ENCODE data around the gene CNR2.
"Not testable (repeated sequence)": the region's sequence is repeated elsewhere in the genome, so short reads cannot be mapped to it uniquely, and the experiment has no call there.

CNR2 gene

DNA sequence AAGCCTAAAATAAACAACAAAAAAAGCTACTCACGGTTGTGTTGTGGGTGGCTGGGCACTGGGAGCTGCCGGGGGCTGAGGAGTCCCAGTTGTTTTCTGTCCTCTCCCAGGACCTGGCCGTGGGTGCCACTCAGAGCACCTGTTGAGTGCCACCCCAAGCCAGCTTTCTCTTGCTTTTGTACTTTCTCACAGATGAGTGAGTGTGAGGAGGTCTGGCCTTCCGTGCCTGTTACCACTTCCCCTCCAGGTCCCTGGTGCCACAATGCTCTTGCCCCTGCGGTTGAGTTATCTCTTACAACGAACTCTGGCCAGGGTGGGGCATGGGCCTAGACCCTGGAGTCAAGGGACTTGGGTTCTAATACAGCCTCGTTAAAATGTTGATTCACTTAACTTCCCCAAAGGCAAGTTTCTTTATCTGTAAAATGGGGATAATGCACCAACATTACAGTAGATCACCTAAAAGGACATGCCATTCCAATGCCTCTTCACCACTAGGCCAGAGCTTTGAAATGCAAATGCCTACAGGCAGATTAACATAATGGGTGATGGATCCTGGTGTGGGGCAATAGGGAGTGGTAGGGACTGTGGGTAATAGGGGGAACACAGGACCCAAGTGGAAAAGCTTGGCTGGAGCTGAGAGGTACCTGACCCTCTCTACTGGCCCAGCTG, at the start of gene CNR2:
CNR2 (minus strand) TSS at position 151 of the 669 bp plus-strand sequence. CDS start 37,745 bp downstream, outside the sequence.
- DNase-seq = peak; percentile 42

DNA sequence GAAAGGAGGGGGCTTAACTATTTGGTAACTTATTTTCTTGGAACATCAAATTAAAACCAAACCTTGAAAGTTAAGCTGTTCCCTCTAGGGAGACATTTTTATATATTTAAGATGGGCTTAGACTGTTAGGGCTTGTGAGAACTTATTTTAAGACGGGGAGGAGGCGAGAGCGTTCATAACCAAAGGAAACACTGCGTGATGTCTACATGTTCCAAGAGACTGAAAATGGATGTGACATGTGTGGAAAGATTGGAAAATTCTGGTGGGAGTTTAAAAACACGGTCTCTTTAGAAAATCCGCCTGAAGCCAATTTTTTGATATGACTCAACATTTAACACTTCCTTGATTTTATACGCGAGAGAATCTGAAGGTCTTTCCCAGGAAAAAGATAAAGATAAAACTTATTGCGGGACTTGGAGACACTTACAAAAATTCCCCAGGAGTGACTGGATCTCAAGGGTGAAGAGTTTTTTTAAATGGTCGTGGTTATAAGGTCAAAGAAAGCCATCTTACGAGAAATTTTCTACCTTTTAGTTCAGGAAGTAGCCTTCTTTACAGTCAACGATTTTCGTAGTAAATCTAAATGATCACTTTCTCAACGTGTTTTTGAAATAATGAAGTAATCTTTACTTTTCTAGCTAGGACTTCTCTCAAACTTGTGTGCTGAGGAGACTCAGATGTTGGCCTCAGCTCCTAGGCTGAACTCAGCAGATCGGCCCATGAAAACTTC, 47.3 kb upstream of the CNR2 start:
- DNase-seq = no peak

DNA sequence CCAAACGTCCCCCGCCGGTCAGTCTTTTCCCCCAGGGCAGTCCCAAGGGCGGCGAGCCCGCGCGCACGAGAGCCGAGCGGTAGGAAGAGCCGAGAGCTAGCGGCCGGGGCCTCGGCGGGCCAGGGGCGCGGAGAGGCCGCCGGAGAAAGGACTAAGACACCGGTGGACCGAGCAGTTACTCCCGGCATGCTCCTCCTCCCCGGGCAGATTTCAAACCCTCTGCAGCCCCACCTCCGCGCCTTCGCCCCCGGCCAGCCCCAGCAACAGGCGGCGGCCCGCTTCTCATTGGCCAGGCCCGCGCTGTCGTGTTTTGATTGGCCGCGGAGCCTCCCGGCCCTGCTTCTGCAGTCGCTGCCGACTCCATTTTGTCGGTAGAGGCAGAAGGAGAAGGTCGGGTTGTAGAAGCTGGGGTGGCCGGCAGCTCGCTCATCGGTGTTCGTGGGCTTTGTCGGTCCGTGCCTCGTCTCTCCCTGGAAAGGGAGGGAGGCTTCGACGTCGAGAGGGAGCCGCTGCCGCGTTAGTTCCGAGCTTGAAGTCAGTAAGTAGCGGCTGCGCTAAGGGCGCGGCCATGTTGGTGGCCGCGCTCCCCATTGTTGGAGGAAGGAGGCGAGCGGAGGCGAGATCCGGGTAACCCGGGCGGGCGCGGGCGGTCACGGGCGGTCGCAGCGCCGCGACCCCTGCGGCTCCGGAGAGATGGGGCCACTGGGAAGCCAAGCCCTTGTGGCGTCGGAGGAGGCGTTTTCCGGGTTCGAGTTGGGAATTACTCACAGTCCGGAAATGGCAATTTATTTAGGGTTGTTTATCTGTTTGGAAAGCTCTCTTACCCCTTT, 46.5 kb upstream of the CNR2 start, which contains the start of gene PNRC2:
PNRC2 (plus strand) TSS at position 368 of the 830 bp plus-strand sequence. CDS start 1,630 bp downstream, outside the sequence.
- peak; percentile 96 for DNase-seq

DNA sequence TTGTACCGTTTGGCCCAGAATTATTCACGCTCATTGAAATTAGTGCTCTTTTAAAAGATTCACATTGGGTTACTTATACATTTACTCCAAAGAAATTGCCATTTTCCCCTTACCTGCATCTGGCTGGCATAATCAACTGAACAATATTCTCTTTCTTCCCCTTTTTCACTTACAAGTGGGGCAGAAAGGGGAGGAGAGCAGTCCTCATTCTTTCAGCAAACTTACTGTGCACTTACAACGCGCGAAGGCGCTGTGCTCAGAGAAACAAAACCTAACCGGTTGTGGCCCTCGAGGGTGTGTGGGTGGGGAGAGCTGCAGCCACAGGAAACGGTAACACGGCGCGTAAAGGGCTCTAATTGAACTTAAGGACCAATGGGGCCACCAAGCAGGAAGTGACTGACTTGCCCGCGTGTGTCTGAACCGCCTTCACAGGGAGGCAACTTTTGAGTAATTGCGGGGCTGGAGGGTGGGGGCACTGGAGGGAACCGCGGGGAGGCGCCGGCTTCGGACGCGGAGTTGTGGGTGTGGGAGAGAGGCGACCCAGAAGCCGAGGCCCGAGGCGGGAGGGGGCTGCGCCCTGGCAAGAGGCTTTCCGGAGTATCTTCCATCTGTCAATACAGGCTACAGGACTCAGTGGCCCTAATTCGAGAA, 45.8 kb upstream of the CNR2 start:
- peak; percentile 93 for DNase-seq

DNA sequence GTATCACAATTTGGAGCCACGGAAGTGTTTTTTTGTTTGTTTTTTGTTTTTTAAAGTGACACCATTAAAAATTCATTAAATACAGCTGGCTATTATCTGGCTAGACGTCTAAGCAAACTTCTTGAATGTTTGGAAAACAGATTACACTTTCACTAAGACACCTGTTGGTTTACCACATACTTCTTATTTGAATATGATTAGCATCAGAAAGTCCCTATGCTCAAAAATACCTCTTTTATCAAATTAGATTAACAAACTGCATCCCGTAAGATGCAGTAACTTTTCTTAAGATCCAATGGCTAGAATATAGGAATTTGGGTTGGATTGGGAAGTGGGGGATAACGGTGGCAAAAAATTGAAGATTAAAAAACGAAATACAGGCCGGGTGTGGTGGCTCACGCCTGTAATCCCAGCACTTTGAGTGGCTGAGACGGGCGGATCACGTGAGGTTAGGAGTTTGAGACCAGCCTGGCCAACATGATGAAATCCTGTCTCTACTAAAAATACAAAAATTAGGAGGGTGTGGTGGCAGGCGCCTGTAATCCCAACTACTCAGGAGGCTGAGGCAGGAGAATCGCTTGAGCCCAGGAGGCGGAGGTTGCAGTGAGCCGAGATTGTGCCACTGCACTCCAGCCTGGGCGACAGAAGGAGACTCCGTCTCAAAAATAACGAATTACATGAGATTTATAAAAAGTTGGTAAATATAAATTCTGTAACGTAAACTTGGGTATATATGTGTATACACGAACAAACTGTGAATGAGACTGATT, 45.1 kb upstream of the CNR2 start:
- not testable (repeated sequence) for DNase-seq

GRCh38 chr1:23957096-23957495, 43.9 kb upstream of the CNR2 start:
- no peak for DNase-seq

GRCh38 chr1:23953020-23953419, 39.9 kb upstream of the CNR2 start:
- DNase-seq = no peak

DNA sequence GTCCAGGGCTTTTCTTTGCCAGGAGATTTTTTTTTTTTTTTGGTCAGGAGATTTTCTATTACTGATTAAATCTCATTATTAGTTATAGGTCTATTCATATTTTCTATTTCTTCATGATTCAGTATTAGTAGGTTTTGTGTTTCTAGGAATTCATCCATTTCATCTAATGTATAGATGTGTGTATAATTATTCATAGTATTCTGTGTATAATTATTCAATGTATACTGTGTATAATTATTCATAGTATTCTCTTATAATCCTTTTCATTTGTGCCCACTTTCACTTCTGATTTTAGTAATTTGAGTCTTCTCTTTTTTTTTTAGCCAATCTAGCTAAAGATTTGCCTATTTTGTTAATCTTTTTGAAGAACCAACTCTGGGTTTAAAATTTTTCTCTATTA, 34.2 kb upstream of the CNR2 start:
- no peak for DNase-seq

DNA sequence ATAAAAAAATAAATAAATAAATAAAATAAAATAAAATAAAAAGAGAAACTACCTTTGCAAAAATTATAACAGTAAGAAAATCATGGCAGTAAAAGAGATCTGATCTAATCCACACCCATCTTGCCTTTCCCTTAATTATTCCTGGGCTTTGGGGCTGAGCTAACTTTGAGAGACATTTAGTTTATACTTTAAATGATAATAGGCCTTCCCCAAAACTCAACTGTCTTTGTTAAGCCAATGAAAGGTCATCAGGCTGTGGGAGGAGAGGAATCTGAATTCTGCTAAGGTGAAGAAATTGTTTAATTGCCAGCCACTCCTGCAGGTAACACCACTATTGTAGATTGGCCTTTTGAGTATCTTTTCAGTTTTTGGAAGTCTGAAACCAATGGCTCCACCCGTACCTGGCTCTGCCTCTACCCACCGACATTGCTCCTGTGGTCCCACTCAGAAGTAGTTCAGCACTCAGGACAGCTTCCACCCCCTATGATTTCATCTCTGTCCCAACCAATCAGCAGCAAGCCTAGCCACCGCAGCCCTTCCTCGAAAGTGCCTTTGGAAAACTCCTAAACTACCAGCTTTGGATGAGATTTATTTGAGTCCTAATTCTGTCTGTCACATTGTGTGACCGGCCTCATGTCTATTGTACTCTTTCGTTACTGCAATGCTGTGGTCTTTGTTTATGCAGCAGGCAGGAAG, 23.5 kb upstream of the CNR2 start:
- no peak for DNase-seq

DNA sequence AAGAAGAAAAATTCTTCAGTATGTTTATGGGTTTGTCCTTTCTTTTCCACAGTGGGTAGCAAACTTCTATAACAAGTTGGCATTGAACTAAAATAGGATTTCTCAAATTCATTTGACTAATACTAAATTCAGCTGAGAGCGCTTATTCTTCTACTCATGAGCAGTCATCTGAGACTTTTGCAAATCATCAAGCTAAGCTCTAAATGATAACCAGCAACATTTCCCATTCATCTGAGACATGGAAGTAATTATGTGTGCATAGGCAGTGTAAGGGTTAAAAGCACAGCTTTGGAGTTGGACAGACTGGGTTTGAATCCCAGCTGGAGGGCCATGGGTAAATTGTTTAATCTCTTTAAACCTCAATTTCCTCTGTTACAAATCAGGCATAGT, 18.3 kb upstream of the CNR2 start:
- DNase-seq = no peak

- no peak for DNase-seq
Measured at GRCh38 chr1:23930861-23931490, 17.8 kb upstream of the CNR2 start.

DNA sequence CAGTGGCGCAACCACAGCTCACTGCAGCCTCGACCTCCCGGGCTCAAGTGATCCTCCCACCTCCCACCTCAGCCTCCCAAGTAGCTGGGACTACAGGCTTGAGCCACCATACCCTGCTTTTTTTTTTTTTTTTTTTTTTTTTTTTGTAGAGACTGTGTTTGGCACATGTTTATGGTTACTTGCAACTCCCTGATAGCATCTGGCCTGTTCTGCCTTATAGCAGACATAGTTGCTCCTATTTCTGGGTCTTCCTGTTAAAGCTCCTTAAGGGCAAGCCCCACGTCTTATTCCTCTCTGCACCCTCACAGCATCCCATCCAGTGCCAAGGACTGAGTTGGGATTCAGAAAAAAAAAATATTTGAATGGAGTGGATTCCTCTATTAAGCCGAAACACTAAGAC, 17.1 kb upstream of the CNR2 start:
- DNase-seq = no peak

DNA sequence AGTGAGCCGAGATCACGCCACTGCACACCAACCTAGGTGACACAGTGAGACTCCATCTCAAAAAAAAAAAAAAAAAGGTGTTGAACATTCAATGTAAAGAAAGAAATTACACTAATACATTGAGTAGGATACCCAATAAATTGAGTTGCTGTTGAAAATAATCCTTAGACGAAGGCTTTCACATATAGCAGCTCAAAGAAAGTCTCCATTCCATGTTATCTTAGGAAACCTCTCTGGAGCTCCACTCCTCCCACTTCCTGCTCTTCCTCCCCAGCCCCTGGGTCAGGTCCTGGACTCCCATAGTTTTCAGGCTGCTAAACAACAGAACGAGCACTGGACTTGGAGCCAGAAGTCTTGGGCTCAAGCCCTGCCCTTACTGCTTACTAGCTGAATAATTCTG, 15.6 kb upstream of the CNR2 start:
- DNase-seq = no peak

DNA sequence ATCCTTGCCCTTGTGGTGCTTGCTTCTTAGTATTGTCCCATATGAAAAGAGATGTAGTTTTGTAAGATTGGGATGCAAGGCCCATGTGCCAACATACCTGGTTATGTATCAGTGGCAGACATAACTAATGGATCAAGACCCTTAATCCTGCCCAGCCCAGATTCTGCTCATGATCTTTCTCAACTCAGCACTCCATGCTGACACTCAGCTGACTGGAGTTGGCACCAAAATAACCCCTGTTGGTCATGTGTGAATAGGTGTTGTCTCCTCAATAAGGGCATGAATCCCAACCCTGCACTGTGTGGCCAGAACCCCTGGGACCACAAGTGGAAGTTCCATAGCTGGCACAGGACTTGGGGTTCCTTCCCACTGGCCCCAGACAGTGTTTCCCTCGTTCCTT, 13.9 kb upstream of the CNR2 start:
- no peak for DNase-seq

- no peak for DNase-seq
Measured at GRCh38 chr1:23925279-23925678, 12.1 kb upstream of the CNR2 start.

DNA sequence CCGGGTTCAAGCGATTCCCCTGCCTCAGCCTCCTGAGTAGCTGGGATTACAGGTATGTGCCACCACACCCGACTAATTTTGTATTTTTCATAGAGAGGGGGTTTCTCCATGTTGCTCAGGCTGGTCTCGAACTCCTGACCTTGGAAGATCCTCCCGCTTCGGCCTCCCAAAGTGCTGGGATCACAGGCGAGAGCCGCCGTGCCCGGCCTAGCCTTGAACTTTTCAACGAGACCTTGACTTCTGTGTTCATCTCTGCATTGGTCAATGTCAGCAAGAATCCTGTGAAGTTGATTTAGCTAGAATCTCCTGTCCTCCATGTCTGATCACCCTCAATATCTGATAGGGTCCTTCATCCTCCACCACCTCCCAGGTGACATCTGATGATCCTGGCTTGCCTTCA, 11.4 kb upstream of the CNR2 start:
- no peak for DNase-seq

GRCh38 chr1:23923592-23924499, 10.7 kb upstream of the CNR2 start:
- no peak for DNase-seq

- no peak for DNase-seq
Measured at GRCh38 chr1:23922321-23922943, 9.3 kb upstream of the CNR2 start.
